Measurements from ENCODE around the gene RPS29. TPM values are rescaled to one million over a fixed set of nuclear protein-coding genes. Genes with fewer than 3 reads are reported as not detected.

The RPS29 gene
- total RNA-seq, 4 donors from 2014 or later: 1,482 to 17,640 (median 3,936) TPM

GRCh38 chr14:49545071-49545470 is 41.1 kb downstream of the RPS29 start:
- TF ChIP-seq CTCF (IDR thresholded peaks at IDR 0.05; ENCODE audit: low read depth): no peak

- no peak for TF ChIP-seq CTCF (IDR thresholded peaks at IDR 0.05; ENCODE audit: low read depth)
These were observed 45.1 kb downstream of the RPS29 start for GRCh38 chr14:49541049-49541448.

GRCh38 chr14:49538852-49539251 is 47.3 kb downstream of the RPS29 start:
- no peak for TF ChIP-seq CTCF (IDR thresholded peaks at IDR 0.05; ENCODE audit: low read depth)

Small RNA genes within 50 kb of the gene (small RNA-seq; reads per million reads assigned to genes)
- gene AL139099.3: not detected
- not detected for gene AL139099.4
- gene RF00019: 0.49 reads per million
- gene RNA5SP384: not detected

Other genes starting within 250 kb of the RPS29 start
- 10 to 100 TPM in 3 of 4 donors, 1 to 10 TPM in 1; 6.6 to 12.6 (median 11.7) TPM for gene LRR1, start 12.6 kb upstream of the RPS29 start, total RNA-seq
- 100 to 1,000 TPM; 170 to 230 (median 206) TPM for gene RPL36AL, start 34.2 kb upstream of the RPS29 start, total RNA-seq
- gene MGAT2, start 34.4 kb upstream of the RPS29 start, total RNA-seq: 10 to 100 TPM; 18.5 to 26.4 (median 25.4) TPM
- 1 to 10 TPM; 5.7 to 8.1 (median 7.2) TPM for gene DNAAF2, start 48.9 kb upstream of the RPS29 start, total RNA-seq
- gene POLE2, start 101.8 kb upstream of the RPS29 start, total RNA-seq: 1 to 10 TPM in 2 of 4 donors, under 1 TPM in 2; 0.65 to 2.0 (median 0.90) TPM
- gene KLHDC1, start 106.7 kb upstream of the RPS29 start, total RNA-seq: 10 to 100 TPM in 1 of 4 donors, 1 to 10 TPM in 3; 8.3 to 13.4 (median 8.6) TPM
- 100 to 1,000 TPM in 1 of 4 donors, 10 to 100 TPM in 3; 75.8 to 104 (median 83.6) TPM for gene KLHDC2, start 181.8 kb upstream of the RPS29 start, total RNA-seq

Data from subcutaneous adipose tissue (tissue), 4 donors.